ENCODE results near the gene AHCYL2. TPM values are rescaled to one million over a fixed set of nuclear protein-coding genes. Genes with fewer than 3 reads are reported as not detected.
A peak's percentile ranks its signal among the peaks of the same experiment; 100 is the strongest.

AHCYL2 gene
- total RNA-seq, 1 experiment from 2014 or later = 20.2 TPM

GRCh38 chr7:129438839-129439651, 214.2 kb downstream of the AHCYL2 start:
- intact Hi-C loops (cut with micrococcal nuclease; ENCODE audit: unreplicated experiment) (no loop called here), in situ Hi-C loops (cut with HindIII; ENCODE audit: low pct_unique_long_range_greater_than_20kb, low sequenced_read_pairs) (no loop called here)
- Histone ChIP-seq H3K9me3 (ENCODE audit: control insufficient read depth, insufficient read depth, low read depth, low read length) (no peaks in the 10 kb centered on the region), H3K4me3 (ENCODE audit: low read depth in 2 of 2, low read length in 2 of 2) (no peak overlapping the region), H3K4me1 (ENCODE audit: control insufficient read depth, insufficient read depth, low read length) (no peaks in the 10 kb centered on the region; the same call in 1 of the 2 replicates), H3K27me3 (ENCODE audit: control insufficient read depth, insufficient read depth, low read length) (peaks cover 6% of the 10 kb centered on the region; the same call in 1 of the 2 replicates), H3K27ac (ENCODE audit: low read length) (no peak overlapping the region), H3K36me3 (ENCODE audit: control insufficient read depth, insufficient read depth, low read length) (no peaks in the 10 kb centered on the region)
- POLR2A ChIA-PET = interaction anchor here (0.6 kb wide), 1 partner anchor 40 kb away, joined by 3 read pairs; no protein-coding TSS in a partner anchor
- peak; percentile 15; the same call in 1 of the 2 replicates for ATAC-seq
- TF ChIP-seq TCF7L2 (IDR thresholded peaks at IDR 0.05; ENCODE audit: low read depth, low read length) (no peak), POLR2AphosphoS5 (IDR thresholded peaks at IDR 0.05; ENCODE audit: low read depth, low read length) (no peak), CTCF (IDR thresholded peaks at IDR 0.05) (no peak), SIN3A (IDR thresholded peaks at IDR 0.05; ENCODE audit: borderline replicate concordance, insufficient read depth, low read depth, low read length) (no peak), REST (IDR thresholded peaks at IDR 0.05; ENCODE audit: insufficient read depth in 1 of 2, low read depth in 2 of 2, low read length in 1 of 2) (no peak)
- DNase-seq (ENCODE audit: low read depth, low spot score) = peak; percentile 95
- CTCF ChIA-PET = interaction anchor here (0.6 kb wide), 1 partner anchor 1435 kb away, joined by 9 read pairs; no protein-coding TSS in a partner anchor
- no TSS peak for BruUV-seq (replicated peaks)

- H3K9me3 ChIP-seq (ENCODE audit: control insufficient read depth, insufficient read depth, low read depth, low read length) = no peaks in the 10 kb centered on the region
- no peaks in the 10 kb centered on the region; the same call in 1 of the 2 replicates for H3K4me1 ChIP-seq (ENCODE audit: control insufficient read depth, insufficient read depth, low read length)
- no peaks in the 10 kb centered on the region for H3K36me3 ChIP-seq (ENCODE audit: control insufficient read depth, insufficient read depth, low read length)
- no peak overlapping the region for H3K27ac ChIP-seq (ENCODE audit: low read length)
- no peak overlapping the region for H3K4me3 ChIP-seq (ENCODE audit: low read depth in 2 of 2, low read length in 2 of 2)
- in situ Hi-C loops (cut with HindIII; ENCODE audit: low pct_unique_long_range_greater_than_20kb, low sequenced_read_pairs) (no loop called here), intact Hi-C loops (cut with micrococcal nuclease; ENCODE audit: unreplicated experiment) (no loop called here)
- peaks cover 6% of the 10 kb centered on the region; the same call in 1 of the 2 replicates for H3K27me3 ChIP-seq (ENCODE audit: control insufficient read depth, insufficient read depth, low read length)
- no peak for TF ChIP-seq REST (IDR thresholded peaks at IDR 0.05; ENCODE audit: insufficient read depth in 1 of 2, low read depth in 2 of 2, low read length in 1 of 2)
- TF ChIP-seq TCF7L2 (IDR thresholded peaks at IDR 0.05; ENCODE audit: low read depth, low read length) = no peak
- TF ChIP-seq POLR2AphosphoS5 (IDR thresholded peaks at IDR 0.05; ENCODE audit: low read depth, low read length) = no peak
- TF ChIP-seq CTCF (IDR thresholded peaks at IDR 0.05) = no peak
- no peak for TF ChIP-seq SIN3A (IDR thresholded peaks at IDR 0.05; ENCODE audit: borderline replicate concordance, insufficient read depth, low read depth, low read length)
- DNase-seq (ENCODE audit: low read depth, low spot score) = no peak
- no TSS peak for BruUV-seq (replicated peaks)
- CTCF ChIA-PET = no interaction called here
- ATAC-seq = no peak
- POLR2A ChIA-PET = no interaction called here
Observed at GRCh38 chr7:129439963-129440625, 215.3 kb downstream of the AHCYL2 start.
